HG02840 (cell line): ENCODE results near the gene PRKN.

ENCODE experiments used
- ATAC-seq: cut with Tn5 transposase; IDR thresholded peaks from one replicate; pipeline ENCODE4 v1.9.1; 2021; ENCODE audit warnings: mild to moderate bottlenecking, moderate library complexity, moderate number of reproducible peaks; ENCODE audit not compliant: unreplicated experiment, low FRiP score

PRKN gene

DNA sequence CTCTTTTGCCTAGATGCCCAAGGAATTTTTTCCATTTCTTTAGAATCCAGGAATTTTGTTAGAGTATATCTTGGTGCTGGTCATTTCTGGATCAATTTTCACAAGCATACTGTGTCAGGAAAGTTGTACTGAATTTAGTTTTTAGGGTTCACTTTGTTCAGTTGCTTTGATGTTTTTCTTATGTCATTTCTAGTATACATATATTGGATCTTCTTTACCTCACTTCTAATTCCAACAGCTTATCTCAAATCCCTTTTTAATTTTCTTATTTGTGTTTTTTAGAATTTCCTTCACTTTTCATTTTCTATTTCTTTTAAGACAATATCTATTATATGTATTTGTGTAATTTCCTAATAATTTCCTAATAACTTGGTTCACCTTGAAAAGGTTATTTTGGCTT is 1172.7 kb downstream of the PRKN start:
- no peak for ATAC-seq

GRCh38 chr6:161549977-161550655 is 1177.5 kb downstream of the PRKN start:
- no peak for ATAC-seq

- no peak for ATAC-seq
Measured at GRCh38 chr6:161548713-161549296, 1178.8 kb downstream of the PRKN start.

GRCh38 chr6:161547617-161548016 is 1179.9 kb downstream of the PRKN start:
- ATAC-seq: no peak

- ATAC-seq: no peak
Measured at GRCh38 chr6:161546632-161547031, 1180.9 kb downstream of the PRKN start.

DNA sequence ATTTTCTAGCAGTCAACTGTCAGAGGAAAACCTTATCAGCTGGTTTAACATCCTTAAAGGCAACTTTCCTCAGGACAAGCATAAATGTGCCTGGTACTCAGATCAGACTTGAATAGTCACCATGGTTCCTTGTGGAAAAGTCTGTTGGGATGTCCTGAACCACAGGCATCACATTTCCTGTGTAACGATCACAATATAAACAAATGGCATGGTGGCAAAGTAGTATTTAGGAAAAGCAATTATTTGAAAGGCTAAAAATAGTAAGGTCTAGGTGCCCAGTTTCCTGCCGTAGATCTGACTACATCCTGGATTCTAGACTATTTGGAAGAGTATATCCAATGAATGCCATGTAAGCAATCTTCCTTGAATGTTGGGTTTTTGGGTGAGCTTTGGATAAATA is 1181.8 kb downstream of the PRKN start:
- no peak for ATAC-seq

GRCh38 chr6:161544801-161545480 is 1182.6 kb downstream of the PRKN start:
- ATAC-seq: no peak

GRCh38 chr6:161543684-161544309 is 1183.8 kb downstream of the PRKN start:
- no peak for ATAC-seq

DNA sequence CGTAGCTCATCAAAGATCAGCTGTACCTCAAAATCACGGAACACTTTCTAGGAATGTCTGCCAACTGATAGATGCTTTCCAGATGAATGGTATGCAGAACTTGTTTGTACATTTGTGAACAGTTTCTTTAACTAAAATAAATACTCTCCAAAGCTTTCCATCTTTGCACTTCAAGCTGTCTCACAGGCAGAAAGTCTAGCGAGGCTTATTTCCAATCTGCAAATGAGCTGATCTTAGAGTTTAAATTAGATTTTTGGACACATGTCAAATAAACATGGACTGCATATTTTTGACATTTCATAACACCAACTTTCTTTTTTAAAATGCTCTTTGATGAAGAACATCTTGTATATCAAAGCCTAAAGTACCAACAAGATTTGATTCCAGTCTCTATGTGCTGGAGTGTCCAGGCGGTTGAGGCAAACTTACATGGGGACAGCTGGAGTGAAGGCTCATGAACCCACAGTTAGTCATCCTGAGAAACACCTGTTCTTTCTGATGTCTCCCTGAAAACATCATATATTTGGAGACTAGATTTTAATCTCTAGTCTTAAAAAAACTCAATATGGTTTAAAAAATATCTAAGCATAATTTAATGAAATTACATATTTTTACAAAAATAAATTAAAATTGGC is 1185.1 kb downstream of the PRKN start:
- ATAC-seq: no peak

- no peak for ATAC-seq
Measured at GRCh38 chr6:161540532-161540931, 1187.0 kb downstream of the PRKN start.

DNA sequence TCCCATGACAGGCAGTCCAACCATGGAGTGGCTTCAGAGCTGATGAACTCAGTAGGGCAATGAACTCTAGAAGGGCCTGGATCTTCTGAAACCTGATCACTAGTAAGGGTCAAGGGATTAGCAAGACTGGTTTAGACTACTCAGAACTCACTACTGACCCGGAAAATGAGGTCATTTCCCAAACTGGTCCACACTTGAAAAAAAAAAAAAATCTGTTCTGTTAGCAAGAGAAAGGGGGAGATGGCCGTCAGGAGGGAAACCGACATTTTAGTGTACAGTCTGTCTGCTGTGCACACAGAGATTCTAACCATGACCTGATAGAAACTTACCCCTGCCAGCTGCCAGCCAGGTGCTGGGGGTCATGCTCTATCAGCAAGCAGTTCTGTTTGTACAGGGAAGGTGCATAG is 1191.3 kb downstream of the PRKN start:
- ATAC-seq: no peak

- ATAC-seq: no peak
Measured at GRCh38 chr6:161534264-161534873, 1193.2 kb downstream of the PRKN start.

DNA sequence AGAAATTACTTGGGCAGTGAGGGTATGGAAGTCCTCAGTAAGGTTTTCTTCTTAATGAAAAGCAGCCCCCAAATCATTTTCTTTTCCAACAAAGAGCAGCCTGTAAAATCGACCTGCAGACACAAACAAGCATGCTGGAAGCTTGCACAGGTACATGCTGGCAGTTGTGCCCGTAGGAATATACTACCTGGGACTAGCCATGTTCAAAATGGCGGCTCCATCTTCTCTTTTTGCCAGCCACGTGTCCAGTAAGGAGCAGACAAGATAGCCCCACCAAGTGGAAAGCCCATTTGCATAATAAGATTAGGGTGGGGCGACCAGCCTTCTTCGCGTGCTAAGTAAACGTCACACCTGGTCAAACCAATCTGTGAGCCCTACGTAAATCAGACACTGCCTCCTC is 1194.3 kb downstream of the PRKN start:
- no peak for ATAC-seq

GRCh38 chr6:161532536-161532935 is 1195.0 kb downstream of the PRKN start:
- ATAC-seq: no peak

DNA sequence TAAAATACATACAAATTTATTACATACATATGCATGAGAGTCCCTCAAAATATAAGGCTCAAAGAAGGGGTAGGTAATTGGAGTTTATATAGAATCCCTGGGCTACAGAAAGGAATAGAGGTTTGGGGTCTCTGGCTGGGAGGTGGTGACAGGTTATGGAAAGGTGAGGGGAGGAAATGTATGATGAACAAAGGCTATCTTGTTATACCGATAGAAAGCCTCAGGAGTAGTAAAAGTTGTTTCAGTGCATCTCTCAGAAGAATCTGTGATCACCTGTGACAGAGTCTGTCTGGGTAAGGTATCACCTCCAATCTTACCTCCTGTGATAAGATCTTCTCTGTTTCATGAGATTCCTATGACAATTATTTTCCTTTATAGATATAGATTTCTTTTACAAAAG is 1200.8 kb downstream of the PRKN start:
- ATAC-seq: no peak

- no peak for ATAC-seq
Measured at GRCh38 chr6:161523362-161523761, 1204.2 kb downstream of the PRKN start.

DNA sequence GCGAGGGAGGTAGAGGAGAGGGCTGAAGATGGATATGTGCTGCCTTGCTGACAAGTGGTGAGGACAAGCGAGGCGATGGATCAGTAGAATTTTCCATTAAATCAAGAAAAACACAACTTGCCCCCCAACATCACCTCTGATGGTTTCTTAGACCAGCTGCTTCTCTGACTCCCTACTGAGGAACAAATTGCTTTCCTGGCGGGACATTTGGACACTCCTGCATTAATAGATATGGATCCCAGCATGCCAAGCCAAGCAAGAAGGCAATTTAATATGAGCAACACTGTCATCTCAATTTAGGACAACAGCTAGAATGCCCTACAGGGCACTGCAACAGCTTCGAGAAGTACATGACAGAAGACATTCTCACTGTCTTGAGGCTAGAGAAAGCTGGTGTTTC is 1205.3 kb downstream of the PRKN start:
- ATAC-seq: no peak

- no peak for ATAC-seq
Measured at GRCh38 chr6:161511447-161512095, 1216.0 kb downstream of the PRKN start.

GRCh38 chr6:161508341-161508740 is 1219.2 kb downstream of the PRKN start:
- ATAC-seq: no peak

DNA sequence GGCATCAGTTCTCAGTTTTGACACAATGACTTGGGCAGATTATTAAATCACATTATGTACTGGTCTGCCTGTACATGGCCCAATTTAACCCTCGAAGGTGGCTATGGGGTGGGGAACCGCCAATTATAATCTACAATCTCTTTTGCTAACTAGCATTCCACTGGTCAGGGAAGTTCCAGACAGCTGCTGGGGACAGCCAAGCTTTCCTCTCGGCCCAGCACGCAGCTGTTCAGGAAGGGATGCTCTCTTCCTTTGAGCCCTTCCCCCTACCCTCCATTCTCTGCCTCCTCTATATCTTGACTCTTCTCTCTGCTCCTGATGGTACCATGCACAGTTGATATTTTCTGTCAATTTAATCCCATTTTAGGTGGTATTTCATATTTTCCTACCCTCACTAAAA is 1220.2 kb downstream of the PRKN start:
- ATAC-seq: no peak
